Central memory CD8-positive, alpha-beta T cell (primary cell): ENCODE measurements around the gene CX3CL1.

Experiments
- ATAC-seq: fragments of 150-1000 bp; cut with Tn5 transposase; replicated peaks from 2 replicates; pipeline ENCODE4 v1.10.0; 2022; ENCODE audit warnings: mild to moderate bottlenecking, moderate FRiP score, moderate number of reproducible peaks; ENCODE audit not compliant: poor library complexity, severe bottlenecking; ENCODE audit errors: extremely low read depth
- DNase-seq, 2 donors: peaks; one replicate each; pipeline ENCODE4 v3.0.0; 2021; ENCODE audit warnings: low spot score in 2 of 2
- H3K27ac Mint-ChIP-seq: one replicate; pipeline ENCODE4 v1.8.0; 2022; ENCODE audit warnings: low read depth, mild to moderate bottlenecking, moderate library complexity, mixed read lengths
- H3K27me3 Mint-ChIP-seq: one replicate; pipeline ENCODE4 v1.8.0; 2022; ENCODE audit warnings: mixed read lengths
- H3K36me3 Mint-ChIP-seq: one replicate; pipeline ENCODE4 v1.8.0; 2022; ENCODE audit warnings: mild to moderate bottlenecking, moderate library complexity, mixed read lengths; ENCODE audit not compliant: insufficient read depth
- H3K4me1 Mint-ChIP-seq: one replicate; pipeline ENCODE4 v1.8.0; 2022; ENCODE audit warnings: mixed read lengths
- H3K4me3 Mint-ChIP-seq: one replicate; pipeline ENCODE4 v1.8.0; 2022; ENCODE audit warnings: mild to moderate bottlenecking, moderate library complexity, mixed read lengths
- H3K9me3 Mint-ChIP-seq: one replicate; pipeline ENCODE4 v1.8.0; 2022; ENCODE audit warnings: mixed read lengths

CX3CL1 gene

GRCh38 chr16:57379579-57379978 lies 7.3 kb downstream of the CX3CL1 start:
- DNase-seq (no peak), ATAC-seq (no peak)
- no peaks in the 10 kb centered on the region for H3K36me3 Mint-ChIP-seq
- H3K4me3 Mint-ChIP-seq, result no peak overlapping the region
- no peak overlapping the region for H3K27ac Mint-ChIP-seq
- no peaks in the 10 kb centered on the region for H3K27me3 Mint-ChIP-seq
- H3K9me3 Mint-ChIP-seq, result no peaks in the 10 kb centered on the region
- H3K4me1 Mint-ChIP-seq, result no peaks in the 10 kb centered on the region

- no peak overlapping the region for H3K4me3 Mint-ChIP-seq
- H3K4me1 Mint-ChIP-seq, result no peaks in the 10 kb centered on the region
- DNase-seq (no peak), ATAC-seq (no peak)
- H3K9me3 Mint-ChIP-seq, result no peaks in the 10 kb centered on the region
- no peaks in the 10 kb centered on the region for H3K27me3 Mint-ChIP-seq
- no peak overlapping the region for H3K27ac Mint-ChIP-seq
- no peaks in the 10 kb centered on the region for H3K36me3 Mint-ChIP-seq
Observed at GRCh38 chr16:57380671-57381462, 8.6 kb downstream of the CX3CL1 start.

GRCh38 chr16:57381791-57382534 lies 9.7 kb downstream of the CX3CL1 start:
- Mint-ChIP-seq H3K27ac (no peak overlapping the region), H3K27me3 (no peaks in the 10 kb centered on the region), H3K36me3 (no peaks in the 10 kb centered on the region), H3K9me3 (no peaks in the 10 kb centered on the region), H3K4me3 (no peak overlapping the region), H3K4me1 (no peaks in the 10 kb centered on the region)
- no peak for ATAC-seq
- no peak for DNase-seq

- H3K36me3 Mint-ChIP-seq, result no peaks in the 10 kb centered on the region
- H3K27ac Mint-ChIP-seq, result no peak overlapping the region
- no peak overlapping the region for H3K4me3 Mint-ChIP-seq
Observed at GRCh38 chr16:57382535-57383275, 10.4 kb downstream of the CX3CL1 start.

GRCh38 chr16:57383276-57384247 lies 11.3 kb downstream of the CX3CL1 start:
- Mint-ChIP-seq H3K27me3 (no peaks in the 10 kb centered on the region), H3K4me3 (no peak overlapping the region), H3K27ac (no peak overlapping the region), H3K9me3 (no peaks in the 10 kb centered on the region), H3K4me1 (no peaks in the 10 kb centered on the region), H3K36me3 (no peaks in the 10 kb centered on the region)
- no peak for ATAC-seq
- DNase-seq, result no peak

More at GRCh38 chr16:57382535-57383275, 10.4 kb downstream of the CX3CL1 start:
- DNase-seq (no peak), ATAC-seq (no peak)
- Mint-ChIP-seq H3K27me3 (no peaks in the 10 kb centered on the region), H3K9me3 (no peaks in the 10 kb centered on the region), H3K4me1 (no peaks in the 10 kb centered on the region)

GRCh38 chr16:57384248-57385070 lies 12.2 kb downstream of the CX3CL1 start:
- DNase-seq, result no peak
- Mint-ChIP-seq H3K9me3 (no peaks in the 10 kb centered on the region), H3K4me1 (no peaks in the 10 kb centered on the region), H3K4me3 (no peak overlapping the region), H3K27me3 (no peaks in the 10 kb centered on the region), H3K27ac (no peak overlapping the region), H3K36me3 (no peaks in the 10 kb centered on the region)
- no peak for ATAC-seq

- H3K27ac Mint-ChIP-seq, result no peak overlapping the region
- H3K4me1 Mint-ChIP-seq, result no peaks in the 10 kb centered on the region
- ATAC-seq (no peak), DNase-seq (no peak)
- H3K27me3 Mint-ChIP-seq, result no peaks in the 10 kb centered on the region
- no peak overlapping the region for H3K4me3 Mint-ChIP-seq
- H3K9me3 Mint-ChIP-seq, result no peaks in the 10 kb centered on the region
- H3K36me3 Mint-ChIP-seq, result no peaks in the 10 kb centered on the region
Observed at GRCh38 chr16:57385083-57385482, 12.8 kb downstream of the CX3CL1 start.

GRCh38 chr16:57386381-57386951 lies 14.2 kb downstream of the CX3CL1 start:
- H3K4me3 Mint-ChIP-seq, result no peak overlapping the region
- no peaks in the 10 kb centered on the region for H3K27me3 Mint-ChIP-seq
- no peaks in the 10 kb centered on the region for H3K36me3 Mint-ChIP-seq
- no peak for DNase-seq
- ATAC-seq, result no peak
- H3K4me1 Mint-ChIP-seq, result no peaks in the 10 kb centered on the region
- H3K9me3 Mint-ChIP-seq, result no peaks in the 10 kb centered on the region
- no peak overlapping the region for H3K27ac Mint-ChIP-seq

- Mint-ChIP-seq H3K36me3 (no peaks in the 10 kb centered on the region), H3K9me3 (no peaks in the 10 kb centered on the region), H3K27ac (no peak overlapping the region), H3K4me3 (no peak overlapping the region), H3K4me1 (no peaks in the 10 kb centered on the region), H3K27me3 (no peaks in the 10 kb centered on the region)
- DNase-seq, result no peak
- no peak for ATAC-seq
Observed at GRCh38 chr16:57387598-57388354, 15.5 kb downstream of the CX3CL1 start.

GRCh38 chr16:57388359-57389086 lies 16.2 kb downstream of the CX3CL1 start:
- Mint-ChIP-seq H3K4me3 (no peak overlapping the region), H3K4me1 (no peaks in the 10 kb centered on the region), H3K27ac (no peak overlapping the region), H3K9me3 (no peaks in the 10 kb centered on the region), H3K27me3 (no peaks in the 10 kb centered on the region), H3K36me3 (no peaks in the 10 kb centered on the region)
- DNase-seq (no peak), ATAC-seq (no peak)
